Hepatocyte (in vitro differentiated cells): ENCODE measurements around the gene CLN3.

Experiments used
- CTCF ChIP-seq: fragments of 200-600 bp; sonication (generic); IDR thresholded peaks from 2 replicates; pipeline ENCODE4 v1.5.1; 2016; ENCODE audit warnings: antibody characterized with exemption, mild to moderate bottlenecking; ENCODE audit not compliant: poor library complexity
- EZH2 ChIP-seq: fragments of 200-600 bp; sonication (generic); IDR thresholded peaks from 2 replicates; pipeline ENCODE4 v1.6.1; 2016; ENCODE audit warnings: antibody characterized with exemption, mild to moderate bottlenecking, borderline replicate concordance
- EZH2phosphoT487 ChIP-seq: fragments of 200-600 bp; sonication (generic); IDR thresholded peaks from one replicate; pipeline ENCODE4 v1.6.1; 2018; ENCODE audit warnings: antibody characterized with exemption, mild to moderate bottlenecking, low read depth, moderate library complexity; ENCODE audit not compliant: unreplicated experiment, severe bottlenecking

- no peak for TF ChIP-seq CTCF
- TF ChIP-seq EZH2, result no peak
- no peak for TF ChIP-seq EZH2phosphoT487
These were observed 13.7 kb upstream of the CLN3 start for GRCh38 chr16:28505489-28506137.
